ENCODE measurements around the gene NDUFS5.
A peak's percentile ranks its signal among the peaks of the same experiment; 100 is the strongest.
"Not testable (repeated sequence)": the region's sequence is repeated elsewhere in the genome, so short reads cannot be mapped to it uniquely, and the experiment has no call there.

The NDUFS5 gene

GRCh38 chr1:39065542-39065941 is 39.4 kb downstream of the NDUFS5 start:
- no peak for DNase-seq

GRCh38 chr1:39068227-39068626 is 42.1 kb downstream of the NDUFS5 start:
- not testable (repeated sequence) for DNase-seq

GRCh38 chr1:39071557-39071956 is 45.4 kb downstream of the NDUFS5 start:
- not testable (repeated sequence) for DNase-seq

- DNase-seq, result no peak
Observed at GRCh38 chr1:39076127-39076798, 50.1 kb downstream of the NDUFS5 start.

GRCh38 chr1:39076799-39077148 is 50.6 kb downstream of the NDUFS5 start:
- no peak for DNase-seq

GRCh38 chr1:39080269-39080826 is 54.2 kb downstream of the NDUFS5 start:
- DNase-seq, result no peak

- no peak for DNase-seq
Observed at GRCh38 chr1:39080831-39081270, 54.7 kb downstream of the NDUFS5 start.

- peak; percentile 52 for DNase-seq
Observed at GRCh38 chr1:39081271-39082009, 55.3 kb downstream of the NDUFS5 start.

- no peak for DNase-seq
Observed at GRCh38 chr1:39082010-39082799, 56.1 kb downstream of the NDUFS5 start.

GRCh38 chr1:39082811-39083576 is 56.8 kb downstream of the NDUFS5 start:
- no peak for DNase-seq

GRCh38 chr1:39084191-39084590 is 58.0 kb downstream of the NDUFS5 start:
- no peak for DNase-seq
